AG04450 (cell line): ENCODE measurements around the gene IDH1. TPM values are rescaled to one million over a fixed set of nuclear protein-coding genes. Genes with fewer than 3 reads are reported as not detected.
"Not testable (repeated sequence)": the region's sequence is repeated elsewhere in the genome, so short reads cannot be mapped to it uniquely, and the experiment has no call there.

Source experiments
- CTCF ChIA-PET: fragments of 300-600, 350-600 bp; formaldehyde crosslinking; extraction: SDS; loops from one replicate; lab custom pipeline; 2022; ENCODE audit warnings: antibody characterized with exemption, inconsistent platforms; lab: Charles Lee
- POLR2A ChIA-PET: fragments of 350-600 bp; formaldehyde crosslinking; extraction: SDS; loops from one replicate; lab custom pipeline; 2021; ENCODE audit warnings: antibody characterized with exemption, inconsistent platforms; lab: Yijun Ruan, JAX
- DNase-seq: peaks from one replicate; pipeline ENCODE4 v3.0.0-alpha.2; 2011; ENCODE audit warnings: low read depth, low spot score
- H3K27ac ChIP-seq: one replicate; pipeline ENCODE4 v1.5.1; 2012; ENCODE audit warnings: low read depth, low read length, control low read depth
- H3K27me3 ChIP-seq: one replicate; pipeline ENCODE4 v1.6.0; 2012; ENCODE audit warnings: low read length; ENCODE audit not compliant: control insufficient read depth, insufficient read depth
- H3K4me3 ChIP-seq: 2 replicates; pipeline ENCODE4 v1.5.1; 2011; ENCODE audit warnings: mild to moderate bottlenecking, low read depth, low read length, control low read depth
- H3K9me3 ChIP-seq: 2 replicates; pipeline ENCODE4 v1.5.1; 2012; ENCODE audit warnings: low read length; ENCODE audit not compliant: control insufficient read depth, insufficient read depth
- CTCF ChIP-seq: IDR thresholded peaks from 2 replicates; pipeline ENCODE4 v1.5.1; 2011; ENCODE audit warnings: low read depth, low read length, control low read depth, inconsistent platforms
- polyA plus RNA-seq: library from polyadenylated mRNA; depleted of rRNA; stranded (reverse); fragments of >200 nt; gene quantifications from 2 replicates; pipeline ENCODE4 v1.2.3, GENCODE V29; 2011

Gene IDH1
- polyA plus RNA-seq, 1 experiment, result 148 TPM

DNA sequence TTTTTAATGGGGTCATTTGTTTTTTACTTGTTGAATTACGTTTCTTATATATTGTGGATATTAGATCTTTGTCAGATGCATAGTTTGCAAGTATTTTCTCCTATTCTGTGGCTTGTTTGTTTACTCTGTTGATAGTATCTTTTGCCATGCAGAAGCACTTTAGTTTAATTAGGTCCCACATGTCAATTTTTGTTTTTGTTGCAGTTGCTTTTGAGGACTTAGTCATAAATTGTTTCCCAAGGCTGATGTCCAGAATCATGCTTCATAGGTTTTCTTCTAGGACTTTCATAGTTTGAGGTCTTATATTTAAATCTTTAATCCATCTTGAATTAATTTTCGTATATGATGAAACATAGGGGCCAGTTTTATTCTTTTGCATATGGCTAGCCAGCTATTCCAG, 24.4 kb upstream of the IDH1 start:
- no peaks in the 10 kb centered on the region for H3K27me3 ChIP-seq
- H3K27ac ChIP-seq, result no peak overlapping the region
- TF ChIP-seq CTCF, result no peak
- H3K4me3 ChIP-seq, result no peak overlapping the region
- H3K9me3 ChIP-seq, result no peaks in the 10 kb centered on the region
- CTCF ChIA-PET, result interaction anchor here (1.2 kb wide), 2 partner anchors 9 to 104 kb away, joined by 4 to 5 read pairs; no protein-coding TSS in a partner anchor
- no peak for DNase-seq
- POLR2A ChIA-PET, result no interaction called here

GRCh38 chr2:208278549-208278948, 23.7 kb upstream of the IDH1 start:
- H3K4me3 ChIP-seq, result no peak overlapping the region
- H3K9me3 ChIP-seq, result no peaks in the 10 kb centered on the region
- ChIA-PET POLR2A (no interaction called here), CTCF (interaction anchor here (0.7 to 1.2 kb wide), 2 partner anchors 26 to 103 kb away, joined by 3 to 5 read pairs; no protein-coding TSS in a partner anchor)
- DNase-seq, result no peak
- no peaks in the 10 kb centered on the region for H3K27me3 ChIP-seq
- TF ChIP-seq CTCF, result no peak
- H3K27ac ChIP-seq, result no peak overlapping the region

GRCh38 chr2:208274748-208275147, 19.9 kb upstream of the IDH1 start:
- Histone ChIP-seq H3K4me3 (no peak overlapping the region), H3K27me3 (no peaks in the 10 kb centered on the region), H3K9me3 (no peaks in the 10 kb centered on the region), H3K27ac (no peak overlapping the region)
- DNase-seq, result no peak
- ChIA-PET POLR2A (no interaction called here), CTCF (interaction anchor here (0.6 to 1.1 kb wide), 2 partner anchors 47 to 100 kb away, joined by 4 to 7 read pairs; no protein-coding TSS in a partner anchor)
- TF ChIP-seq CTCF, result no peak

- ChIA-PET CTCF (interaction anchor here (1.5 to 5.9 kb wide), 4 partner anchors 15 to 229 kb away, joined by 4 to 57 read pairs (median 11); partner anchors contain the start of gene IDH1), POLR2A (no interaction called here)
- peak; percentile 10; the same call in 1 of the 2 replicates for TF ChIP-seq CTCF
- no peaks in the 10 kb centered on the region for H3K9me3 ChIP-seq
- H3K4me3 ChIP-seq, result no peak overlapping the region
- H3K27ac ChIP-seq, result no peak overlapping the region
- DNase-seq, result no peak
- no peaks in the 10 kb centered on the region for H3K27me3 ChIP-seq
Measured at GRCh38 chr2:208269091-208269490, 14.2 kb upstream of the IDH1 start.

DNA sequence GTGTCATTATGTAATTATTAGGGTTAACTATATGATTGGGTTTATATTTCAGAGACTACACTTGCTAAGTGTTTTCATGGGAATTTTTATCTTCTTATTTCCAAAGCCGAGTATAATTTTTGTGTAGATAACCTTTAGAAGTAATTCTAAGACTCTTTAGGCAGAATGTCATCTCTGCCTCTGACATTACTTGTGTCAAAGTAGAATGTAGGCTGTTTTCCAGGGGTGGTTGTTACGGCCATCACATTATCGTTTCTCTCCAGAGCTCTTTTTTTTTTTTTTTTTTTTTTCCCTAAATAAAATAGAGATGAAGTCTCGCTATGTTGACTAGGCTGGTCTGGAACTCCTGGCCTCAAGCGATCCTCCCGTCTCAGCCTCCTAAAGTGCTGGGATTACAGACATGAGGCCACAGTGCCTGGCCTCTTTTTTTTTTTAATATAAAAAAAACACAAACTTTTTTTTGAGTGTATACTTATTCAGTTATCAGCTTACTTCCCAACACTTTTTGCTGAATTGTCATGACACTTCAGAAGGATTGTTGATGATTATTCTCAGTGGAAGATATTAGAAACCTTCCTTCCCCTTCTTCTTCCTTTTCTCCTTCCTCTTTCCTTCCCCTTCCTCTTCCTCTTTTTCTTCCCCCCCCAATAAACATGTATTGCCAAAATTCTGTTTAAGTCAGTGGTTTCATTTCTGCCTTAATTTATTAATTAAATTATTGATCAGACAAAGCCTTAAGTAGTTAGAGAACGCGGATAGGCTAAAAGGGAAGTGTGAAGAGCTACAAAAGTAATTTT, 13.5 kb upstream of the IDH1 start:
- peak overlapping the region; percentile 91; the same call in 1 of the 2 replicates for H3K4me3 ChIP-seq
- ChIA-PET CTCF (interaction anchor here (0.5 to 5.9 kb wide), 7 partner anchors 14 to 1486 kb away, joined by 3 to 57 read pairs (median 5); partner anchors contain the start of gene IDH1), POLR2A (interaction anchor here (0.6 kb wide), 1 partner anchor 886 kb away, joined by 3 read pairs; no protein-coding TSS in a partner anchor)

DNA sequence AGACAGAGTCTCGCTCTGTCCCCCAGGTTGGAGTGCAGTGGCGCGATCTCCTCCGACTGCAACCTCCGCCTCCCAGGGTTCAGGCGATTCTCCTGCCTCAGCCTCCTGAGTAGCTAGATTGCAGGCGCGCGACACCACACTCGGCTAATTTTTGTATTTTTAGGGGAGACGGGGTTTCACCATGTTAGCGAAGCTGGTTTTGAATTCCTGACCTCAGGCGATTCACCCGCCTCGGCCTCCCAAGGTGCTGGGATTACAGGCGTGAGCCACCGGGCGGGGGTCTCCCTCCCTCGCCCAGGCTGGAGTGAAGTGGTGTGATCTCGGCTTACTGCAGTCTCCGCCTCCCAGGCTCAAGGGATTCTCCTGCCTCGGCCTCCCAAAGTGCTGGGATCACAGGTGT, 12.7 kb upstream of the IDH1 start:
- POLR2A ChIA-PET, result interaction anchor here (0.6 to 1.8 kb wide), 3 partner anchors 13 to 885 kb away, joined by 3 to 25 read pairs (median 7); partner anchors contain the start of gene IDH1
- H3K4me3 ChIP-seq, result peak overlapping the region; percentile 91
- CTCF ChIA-PET, result interaction anchor here (0.5 to 5.9 kb wide), 5 partner anchors 13 to 92 kb away, joined by 3 to 57 read pairs (median 11); partner anchors contain the start of gene IDH1
- not testable (repeated sequence) for H3K27me3 ChIP-seq, DNase-seq, H3K9me3 ChIP-seq, H3K27ac ChIP-seq

More for the DNA sequence above, 13.5 kb upstream of the IDH1 start:
- H3K27me3 ChIP-seq, result no peaks in the 10 kb centered on the region
- no peaks in the 10 kb centered on the region for H3K9me3 ChIP-seq
- DNase-seq, result no peak
- no peak overlapping the region for H3K27ac ChIP-seq
- TF ChIP-seq CTCF, result no peak
